B cell (primary cell): ENCODE measurements around the gene ZCCHC3. TPM values are rescaled to one million over a fixed set of nuclear protein-coding genes. Genes with fewer than 3 reads are reported as not detected.

Experiments used
- ATAC-seq: fragments of 200-7000 bp; cut with Tn5 transposase; one replicate; pipeline ENCODE4 v1.10.0; 2021; ENCODE audit warnings: low read depth, mild to moderate bottlenecking, moderate number of reproducible peaks, moderate library complexity
- CTCF ChIA-PET: fragments of 350-600 bp; sonication (Branson Sonifier 250); formaldehyde crosslinking; loops from one replicate; lab custom pipeline; 2021; ENCODE audit warnings: antibody characterized with exemption, inconsistent platforms; lab: Charles Lee
- POLR2A ChIA-PET: fragments of 350-600 bp; sonication (Branson Sonifier 250); formaldehyde crosslinking; loops from one replicate; lab custom pipeline; 2021; ENCODE audit warnings: antibody characterized with exemption; lab: Charles Lee
- DNase-seq: peaks from one replicate; pipeline ENCODE4 v3.0.0; 2013
- H2AFZ ChIP-seq: 2 replicates; pipeline ENCODE4 v1.6.1; 2012; ENCODE audit warnings: mild to moderate bottlenecking, low read depth, low read length; ENCODE audit not compliant: insufficient read depth, poor library complexity, severe bottlenecking
- H3K27ac ChIP-seq, 2 donors: 1 replicate in 1 of 2; 2 replicates in 1 of 2; pipeline ENCODE4 v1.5.1; 2012 to 2013; ENCODE audit warnings: low read length in 2 of 2, mild to moderate bottlenecking in 2 of 2, moderate library complexity in 1 of 2
- H3K27me3 ChIP-seq, 4 experiments: fragments of 200-600 bp in 1 of 4; sonication (generic) in 1 of 4; replicated peaks in 1 of 4; 1 replicate in 2 of 4; 2 replicates in 2 of 4; pipeline versions ENCODE4 v1.6.1 to v1.7.0; 2013 to 2016; ENCODE audit warnings: low read length in 3 of 4, mild to moderate bottlenecking in 2 of 4, mixed read lengths in 1 of 4, moderate library complexity in 1 of 4; ENCODE audit not compliant: insufficient read depth in 4 of 4, control insufficient read depth in 3 of 4; ENCODE audit errors: control extremely low read depth in 1 of 4
- H3K36me3 ChIP-seq, 2 experiments: replicated peaks in 1 of 2; 1 replicate in 1 of 2; 2 replicates in 1 of 2; pipeline versions ENCODE4 v1.6.1 to v1.7.1; 2013; ENCODE audit warnings: low read length in 1 of 2; ENCODE audit not compliant: insufficient read depth in 2 of 2, control insufficient read depth in 1 of 2; ENCODE audit errors: control extremely low read depth in 1 of 2, extremely low read depth in 1 of 2
- H3K4me1 ChIP-seq, 2 donors: fragments of 200-600 bp in 1 of 2; sonication (generic) in 1 of 2; 1 replicate in 1 of 2; 2 replicates in 1 of 2; pipeline versions ENCODE4 v1.5.1 to v1.6.1; 2013 to 2017; ENCODE audit warnings: low read length in 2 of 2; ENCODE audit not compliant: control insufficient read depth in 2 of 2, insufficient read depth in 2 of 2
- H3K4me2 ChIP-seq: replicated peaks from 2 replicates; pipeline ENCODE3; 2012; ENCODE audit warnings: mild to moderate bottlenecking, low read depth, low read length; ENCODE audit not compliant: poor library complexity, severe bottlenecking
- H3K4me3 ChIP-seq, 5 experiments: fragments of 200-600 bp in 1 of 5; sonication (generic) in 1 of 5; 1 replicate in 3 of 5; 2 replicates in 2 of 5; pipeline versions ENCODE4 v1.5.1 to v1.7.0; 2011 to 2016; ENCODE audit warnings: low read length in 4 of 5, mild to moderate bottlenecking in 4 of 5, low read depth in 2 of 5, control low read depth in 1 of 5, moderate library complexity in 1 of 5; ENCODE audit not compliant: insufficient read depth in 1 of 5; ENCODE audit errors: control extremely low read depth in 1 of 5, extremely low read depth in 1 of 5
- H3K79me2 ChIP-seq: fragments of 200-600 bp; sonication (generic); one replicate; pipeline ENCODE4 v1.6.0; 2016; ENCODE audit warnings: low read length; ENCODE audit not compliant: control insufficient read depth, insufficient read depth
- H3K9ac ChIP-seq: fragments of 200-600 bp; sonication (generic); 2 replicates; pipeline ENCODE4 v1.6.1; 2017; ENCODE audit warnings: mild to moderate bottlenecking, low read length, moderate library complexity
- H3K9me3 ChIP-seq, 3 donors: one replicate each; pipeline versions ENCODE4 v1.6.1 to v1.7.1; 2013; ENCODE audit warnings: low read length in 2 of 3; ENCODE audit not compliant: control insufficient read depth in 2 of 3, insufficient read depth in 1 of 3; ENCODE audit errors: control extremely low read depth in 1 of 3
- H4K20me1 ChIP-seq: 2 replicates; pipeline ENCODE4 v1.6.0; 2012; ENCODE audit warnings: mild to moderate bottlenecking, low read length; ENCODE audit not compliant: insufficient read depth, control insufficient read depth, poor library complexity, severe bottlenecking
- H3K27ac Mint-ChIP-seq: one replicate; pipeline ENCODE4 v1.8.0; 2021; ENCODE audit warnings: mixed read lengths
- H3K27me3 Mint-ChIP-seq: one replicate; pipeline ENCODE4 v1.8.0; 2021; ENCODE audit warnings: mixed read lengths
- H3K4me1 Mint-ChIP-seq: one replicate; pipeline ENCODE4 v1.8.0; 2021; ENCODE audit warnings: mixed read lengths
- H3K4me3 Mint-ChIP-seq: one replicate; pipeline ENCODE4 v1.8.0; 2021; ENCODE audit warnings: mixed read lengths
- H3K9me3 Mint-ChIP-seq: one replicate; pipeline ENCODE4 v1.8.0; 2022; ENCODE audit warnings: mixed read lengths; ENCODE audit not compliant: insufficient read depth
- CTCF ChIP-seq: fragments of 200-600 bp; IDR thresholded peaks from one replicate; pipeline ENCODE4 v1.8.0; 2022; ENCODE audit warnings: antibody characterized with exemption, mild to moderate bottlenecking
- EZH2 ChIP-seq: IDR thresholded peaks from 2 replicates; pipeline ENCODE4 v1.6.1; 2012; ENCODE audit warnings: borderline replicate concordance, low read depth, mild to moderate bottlenecking, moderate library complexity, low read length; ENCODE audit not compliant: insufficient read depth, poor library complexity, severe bottlenecking
- WGBS: methylation state at CpG from one replicate; pipeline ENCODE4 v1.1.5; 2013; ENCODE audit warnings: missing lambda C conversion rate; ENCODE audit not compliant: insufficient coverage; 5-methylcytosine and 5-hydroxymethylcytosine counted together
- intact Hi-C: fragments of 100-400 bp; cut with micrococcal nuclease; formaldehyde crosslinking; loops from one replicate; pipeline ENCODE4 v1.10.0; 2022
- polyA plus RNA-seq: library from polyadenylated mRNA; depleted of rRNA; stranded (reverse); fragments of >200 nt; gene quantifications from 2 replicates; pipeline ENCODE4 v1.2.3, GENCODE V29; 2012
- total RNA-seq, 2 donors: library from RNA; stranded (reverse); fragments of 120-200 nt in 1 of 2; gene quantifications; 1 replicate in 1 of 2; 2 replicates in 1 of 2; pipeline versions ENCODE4 v1.2.3 to v1.2.4, GENCODE V29; 2013 to 2022

Gene ZCCHC3
- total and polyA plus RNA-seq, 2 donors (not counting 1 experiment from before 2014, with no cell fraction given): 12.8 to 35.7 TPM

- peaks cover 0 to 4% (median 0%) of the 10 kb centered on the region in 3 donors for H3K9me3 ChIP-seq
- peaks cover 10 to 13% of the 10 kb centered on the region in 2 donors for H3K4me1 ChIP-seq
- ATAC-seq (no peak), DNase-seq (no peak)
- POLR2A ChIA-PET: no interaction called here
- no peak overlapping the region for H3K27ac Mint-ChIP-seq
- no peaks in the 10 kb centered on the region for H3K27me3 ChIP-seq
- CTCF ChIA-PET: no interaction called here
- TF ChIP-seq EZH2: no peak
- no peak for TF ChIP-seq CTCF
- peaks cover 16% of the 10 kb centered on the region for H3K4me1 Mint-ChIP-seq
- H3K27ac ChIP-seq: no peak overlapping the region
- no peaks in the 10 kb centered on the region for H3K9me3 Mint-ChIP-seq
- no peak overlapping the region for H3K4me3 ChIP-seq
- no peak overlapping the region for H3K9ac ChIP-seq
- H3K27me3 Mint-ChIP-seq: no peaks in the 10 kb centered on the region
- intact Hi-C loops: no loop called here
- H2AFZ ChIP-seq: no peak overlapping the region
- H3K79me2 ChIP-seq: no peaks in the 10 kb centered on the region
- no peaks in the 10 kb centered on the region for H3K36me3 ChIP-seq
- H4K20me1 ChIP-seq: no peaks in the 10 kb centered on the region
- WGBS: 100% methylated on average over 2 of the region's 5 CpGs
- no peak overlapping the region for H3K4me2 ChIP-seq
- H3K4me3 Mint-ChIP-seq: no peak overlapping the region
Observed at GRCh38 chr20:313402-313801, 16.0 kb downstream of the ZCCHC3 start.

GRCh38 chr20:313948-314347 lies 16.6 kb downstream of the ZCCHC3 start:
- no peak for DNase-seq
- no peak for ATAC-seq
- H3K4me1 Mint-ChIP-seq: peaks cover 16% of the 10 kb centered on the region
- TF ChIP-seq CTCF (no peak), EZH2 (no peak)
- Histone ChIP-seq H4K20me1 (no peaks in the 10 kb centered on the region), H3K4me2 (no peak overlapping the region), H3K4me3 (no peak overlapping the region), H3K4me1 (peaks cover 10 to 13% of the 10 kb centered on the region in 2 donors), H3K9ac (no peak overlapping the region), H3K79me2 (no peaks in the 10 kb centered on the region), H3K36me3 (no peaks in the 10 kb centered on the region), H2AFZ (no peak overlapping the region), H3K27me3 (no peaks in the 10 kb centered on the region), H3K9me3 (peaks cover 0 to 4% (median 0%) of the 10 kb centered on the region in 3 donors), H3K27ac (no peak overlapping the region)
- POLR2A ChIA-PET: no interaction called here
- intact Hi-C loops: no loop called here
- no peaks in the 10 kb centered on the region for H3K27me3 Mint-ChIP-seq
- no peak overlapping the region for H3K27ac Mint-ChIP-seq
- no peak overlapping the region for H3K4me3 Mint-ChIP-seq
- H3K9me3 Mint-ChIP-seq: no peaks in the 10 kb centered on the region
- CTCF ChIA-PET: interaction anchor here (1.4 to 1.7 kb wide), 2 partner anchors 10 to 16 kb away, joined by 4 to 5 read pairs; no protein-coding TSS in a partner anchor
